GM18519 (cell line): ENCODE data around the gene SH3D19.
"Not testable (repeated sequence)": the region's sequence is repeated elsewhere in the genome, so short reads cannot be mapped to it uniquely, and the experiment has no call there.

Experiments used
- ATAC-seq: cut with Tn5 transposase; IDR thresholded peaks from one replicate; pipeline ENCODE4 v1.9.1; 2021; ENCODE audit warnings: mild to moderate bottlenecking, moderate library complexity; ENCODE audit not compliant: unreplicated experiment, low FRiP score

SH3D19 gene

DNA sequence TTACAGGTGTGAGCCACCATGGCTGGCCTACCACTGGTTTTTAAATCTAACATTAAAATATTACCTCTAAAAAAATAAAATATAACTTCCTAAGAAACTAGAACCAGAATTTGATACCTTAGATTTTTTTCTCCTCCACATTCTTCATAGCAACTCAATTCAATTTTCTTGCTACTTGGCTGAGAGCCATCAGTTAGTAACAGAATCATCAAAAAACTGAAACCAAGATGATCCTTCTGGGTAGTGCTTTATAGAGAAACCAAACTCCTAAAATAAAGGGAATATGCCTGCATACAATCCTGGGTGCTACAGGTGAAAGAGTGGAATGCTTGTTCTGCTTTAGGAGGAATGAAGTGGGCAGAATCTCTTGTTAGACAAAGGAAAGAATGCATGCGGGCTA is 161.6 kb downstream of the SH3D19 start:
- no peak for ATAC-seq

DNA sequence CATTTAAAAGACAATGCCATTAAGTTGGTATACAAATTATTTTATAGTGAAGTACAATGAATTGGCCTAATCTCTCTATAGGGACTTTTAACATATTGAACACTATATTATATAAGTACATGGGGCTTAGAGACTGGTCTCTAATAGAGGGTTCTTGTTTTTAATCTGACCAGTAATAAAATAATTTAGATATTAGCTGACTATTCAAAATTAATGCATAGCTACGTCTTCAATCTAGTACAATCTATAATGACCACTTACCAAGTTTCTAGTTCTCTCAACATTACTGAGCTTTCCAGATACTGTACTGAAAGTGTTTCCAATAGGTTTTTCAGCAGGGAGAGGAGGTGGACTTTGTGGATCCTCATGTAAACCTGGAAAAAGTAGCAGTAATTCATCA is 166.4 kb downstream of the SH3D19 start:
- no peak for ATAC-seq

DNA sequence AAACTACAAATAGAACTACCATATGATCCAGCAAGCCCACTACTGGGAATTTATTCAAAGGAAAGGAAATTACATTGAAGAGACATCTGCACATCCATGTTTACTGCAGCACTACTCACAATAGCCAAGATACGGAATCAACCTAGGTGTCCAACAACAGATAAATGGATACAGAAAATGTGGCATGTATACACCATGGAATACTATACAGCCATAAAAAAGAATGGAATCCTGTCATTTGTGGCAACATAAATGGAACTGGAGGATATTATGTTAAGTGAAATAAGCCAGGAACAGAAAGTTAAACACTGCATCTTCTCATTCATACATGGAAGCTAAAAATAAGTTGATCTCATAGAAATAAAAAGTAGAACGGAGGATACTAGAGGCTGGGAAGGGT is 167.9 kb downstream of the SH3D19 start:
- no peak for ATAC-seq

DNA sequence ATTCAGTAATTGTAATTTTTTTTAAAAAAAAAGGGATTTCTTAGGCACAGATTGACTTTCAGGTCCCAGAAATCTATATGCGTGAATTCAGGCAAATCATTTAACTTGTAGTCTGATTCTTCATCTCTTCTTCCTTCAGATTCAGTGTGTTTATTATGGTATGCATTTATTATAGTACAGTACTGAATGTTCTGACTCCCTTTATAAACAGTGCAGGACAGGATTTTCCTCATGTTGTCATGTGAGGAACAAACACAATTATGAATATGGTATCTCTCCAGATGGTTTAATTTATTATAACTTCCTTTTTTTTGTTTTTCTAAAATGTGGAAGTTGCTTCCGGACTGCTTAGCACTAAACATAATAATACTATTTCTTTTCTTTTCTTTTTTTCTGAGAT is 171.8 kb downstream of the SH3D19 start:
- ATAC-seq, result no peak

DNA sequence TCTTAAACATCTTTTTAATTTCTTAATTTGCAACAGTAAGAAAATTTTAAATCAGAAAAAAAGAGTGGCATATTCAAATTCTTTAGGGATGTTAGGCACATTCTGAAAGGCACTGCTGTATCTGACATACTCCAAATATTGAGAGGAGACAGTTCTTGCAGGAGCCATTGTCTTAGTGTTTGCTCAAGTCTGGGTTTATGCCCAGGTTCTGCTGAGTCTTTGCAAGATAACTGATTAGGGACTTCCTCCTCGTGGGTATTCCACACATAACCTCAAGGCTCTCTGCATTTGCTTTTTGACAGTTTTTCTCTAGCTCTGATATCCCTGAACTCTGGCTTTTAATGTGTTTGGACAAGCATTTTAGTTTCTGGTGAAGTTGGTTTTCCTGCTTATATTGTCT is 173.4 kb downstream of the SH3D19 start:
- ATAC-seq, result no peak

DNA sequence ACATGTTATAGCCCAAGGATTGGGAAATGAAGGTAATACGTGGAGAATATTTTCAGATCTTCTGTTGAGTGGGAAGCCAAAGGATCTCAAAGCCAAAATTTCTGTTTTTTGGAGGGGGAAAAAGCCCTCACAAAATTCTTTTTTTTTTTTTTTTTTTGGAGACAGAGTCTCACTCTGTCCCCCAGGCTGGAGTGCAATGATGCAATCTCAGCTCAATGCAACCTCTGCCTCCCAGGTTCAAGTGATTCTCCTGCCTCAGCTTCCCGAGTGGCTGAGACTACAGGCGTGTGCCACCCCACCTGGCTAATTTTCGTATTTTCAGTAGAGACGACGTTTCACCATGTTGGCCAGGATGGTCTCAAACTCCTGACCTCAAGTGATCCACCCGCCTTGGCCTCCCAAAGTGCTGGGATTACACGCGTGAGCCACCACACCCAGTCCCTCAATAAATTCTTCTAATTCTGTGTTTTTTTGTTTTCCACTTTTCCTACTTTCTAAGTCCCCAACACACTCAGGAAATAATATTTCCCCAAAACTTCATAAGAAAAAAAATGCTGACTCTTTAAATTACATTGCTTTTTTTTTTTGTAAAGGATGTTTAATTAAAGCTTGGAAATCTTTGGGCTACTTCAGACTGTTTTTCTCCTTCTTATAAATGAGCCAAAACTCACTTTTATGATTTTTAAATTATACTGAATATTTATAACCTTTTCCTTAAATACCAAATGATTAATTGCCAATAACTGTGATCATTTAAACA is 174.4 kb downstream of the SH3D19 start:
- ATAC-seq, result no peak

DNA sequence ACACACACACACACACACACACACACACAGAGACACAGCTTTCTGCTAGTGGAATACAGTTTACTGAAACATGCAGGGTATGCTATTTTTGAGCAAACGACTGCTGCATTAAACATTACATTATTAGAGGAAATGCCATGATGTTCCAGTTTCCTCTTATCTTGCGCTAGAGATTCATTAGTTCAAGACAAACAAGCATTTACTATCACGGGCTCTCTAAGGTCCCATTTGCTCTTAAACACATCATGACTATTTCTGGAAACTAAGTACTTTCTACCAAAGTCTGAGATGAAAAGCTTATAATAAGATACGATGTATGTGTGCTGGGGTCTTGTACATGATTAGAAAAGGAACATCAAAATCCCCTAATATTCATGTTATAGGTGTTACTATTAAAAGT is 177.1 kb downstream of the SH3D19 start:
- no peak for ATAC-seq

DNA sequence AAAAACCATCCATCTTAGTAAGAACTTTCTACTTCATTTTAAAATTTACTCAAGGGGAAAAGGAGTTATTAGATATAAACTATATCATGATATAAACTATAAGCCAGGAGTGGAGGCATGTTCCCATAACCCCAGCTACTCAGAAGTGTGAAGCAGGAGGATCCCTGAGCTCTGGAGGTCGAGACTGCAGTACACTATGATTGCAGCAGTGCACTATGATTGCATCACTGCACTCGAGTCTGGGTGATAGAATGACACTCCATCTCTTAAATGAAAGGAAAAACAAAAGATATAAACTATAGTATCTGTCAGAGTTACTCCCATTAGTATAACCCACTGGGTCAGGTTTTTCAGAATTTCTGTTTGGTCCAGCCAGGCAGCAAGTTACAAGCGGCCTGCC is 178.4 kb downstream of the SH3D19 start:
- ATAC-seq, result no peak

DNA sequence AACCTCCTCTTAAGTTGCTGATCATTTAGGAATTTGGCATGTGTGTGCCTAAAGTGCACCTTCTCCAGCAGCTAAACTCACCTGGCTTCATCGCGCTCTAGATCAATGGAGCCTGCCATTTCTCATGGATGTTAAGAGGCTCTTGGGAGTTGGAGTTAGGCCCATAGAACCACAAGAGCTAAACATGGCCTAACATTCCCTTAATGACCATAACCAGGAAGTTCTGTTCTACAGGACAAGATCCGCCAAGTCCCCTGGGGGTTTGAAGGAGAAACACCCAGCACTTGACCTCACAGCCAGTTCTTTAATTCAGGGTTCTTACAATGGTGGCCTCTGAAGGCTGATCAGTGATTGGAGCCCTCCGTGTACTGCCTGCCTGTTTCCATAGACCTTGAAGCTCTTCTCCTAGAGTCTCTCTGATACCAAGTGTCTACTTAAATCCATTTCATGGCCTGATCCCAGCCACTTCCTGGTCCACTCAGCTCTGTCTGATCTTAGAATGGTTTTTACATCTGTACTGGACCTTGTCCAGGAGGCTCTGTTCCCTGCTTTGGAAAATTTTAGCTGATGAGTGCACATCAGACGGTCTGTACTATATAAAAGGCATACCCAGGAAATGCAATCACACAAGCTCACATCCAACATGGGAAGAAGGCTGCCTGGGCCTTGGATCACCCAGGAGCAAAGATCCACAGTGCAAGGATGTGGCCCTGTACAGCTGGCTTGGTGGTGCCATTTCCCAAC is 180.9 kb downstream of the SH3D19 start:
- ATAC-seq, result no peak

DNA sequence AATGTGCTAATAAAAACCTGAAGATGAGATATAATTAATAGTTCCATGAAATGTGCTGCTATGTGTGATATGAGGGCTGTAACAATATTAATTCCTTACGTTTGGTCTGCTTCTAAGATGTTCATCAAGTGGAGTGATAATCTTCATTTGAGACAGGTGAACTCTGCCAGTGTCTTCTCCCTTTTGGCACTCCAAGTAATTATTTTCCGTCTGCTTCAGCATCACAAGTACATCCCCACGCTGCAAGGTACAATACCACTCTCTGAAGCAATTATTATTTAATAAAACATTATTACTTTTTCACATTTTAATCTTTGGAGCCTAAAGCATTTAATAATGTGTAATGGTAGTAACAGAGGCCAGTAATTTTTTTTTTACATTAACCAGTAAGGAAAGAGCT is 181.6 kb downstream of the SH3D19 start:
- no peak for ATAC-seq

DNA sequence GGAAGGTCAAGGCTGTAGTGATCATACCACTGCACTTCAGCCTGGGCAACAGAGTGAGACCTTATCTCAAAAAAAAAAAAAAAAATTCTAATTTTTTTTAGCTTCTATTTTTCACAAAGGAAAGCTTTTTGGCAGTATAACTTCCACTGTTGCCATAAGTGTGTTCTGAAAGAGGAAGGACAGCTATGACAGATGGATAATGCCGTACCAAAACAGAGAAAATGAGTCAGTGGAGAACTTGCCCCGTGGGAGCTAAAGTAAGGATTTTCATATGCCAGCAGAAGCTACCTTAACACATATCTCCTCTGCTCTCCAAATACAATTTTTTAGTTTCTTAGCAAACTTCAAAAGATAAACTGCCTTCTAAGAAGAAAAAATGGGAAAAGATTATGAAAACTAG is 182.2 kb downstream of the SH3D19 start:
- no peak for ATAC-seq

DNA sequence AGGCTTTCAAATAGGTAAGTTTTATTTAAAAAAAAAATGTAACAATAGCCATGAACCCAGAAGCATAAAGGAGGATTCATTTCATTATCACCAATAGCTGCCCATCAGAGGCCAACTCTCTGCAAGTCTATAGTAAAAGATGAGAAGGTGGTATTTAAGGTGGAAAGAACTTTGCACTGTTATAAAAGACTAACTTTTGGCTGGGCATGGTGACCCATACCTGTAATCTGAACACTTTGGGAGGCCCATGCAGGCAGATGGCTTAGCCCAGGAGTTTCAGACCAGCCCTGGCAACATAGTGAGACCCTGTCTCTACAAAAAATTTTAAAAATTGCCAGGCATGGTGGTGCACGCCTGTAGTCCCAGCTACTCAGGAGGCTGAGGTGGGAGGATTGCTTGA is 182.6 kb downstream of the SH3D19 start:
- ATAC-seq, result no peak

DNA sequence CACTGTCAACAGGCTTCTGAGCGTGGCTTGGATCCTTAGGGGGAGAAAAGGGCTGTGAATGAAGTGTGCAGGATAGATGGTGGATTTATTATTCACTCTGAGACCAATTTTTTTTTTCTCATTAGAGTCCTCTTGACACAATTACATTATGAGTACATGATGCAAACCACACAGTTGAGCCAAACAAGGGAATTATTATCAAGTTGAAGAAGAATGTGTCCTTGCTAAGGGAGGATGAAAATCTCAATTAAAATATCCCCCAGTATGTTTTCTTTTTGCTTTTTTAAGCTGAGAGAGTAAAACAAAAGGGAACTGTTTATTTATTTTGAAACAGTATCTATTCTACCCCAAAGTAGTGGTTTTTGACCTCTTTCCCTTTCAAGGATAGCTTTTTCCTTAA is 185.6 kb downstream of the SH3D19 start:
- ATAC-seq, result no peak

DNA sequence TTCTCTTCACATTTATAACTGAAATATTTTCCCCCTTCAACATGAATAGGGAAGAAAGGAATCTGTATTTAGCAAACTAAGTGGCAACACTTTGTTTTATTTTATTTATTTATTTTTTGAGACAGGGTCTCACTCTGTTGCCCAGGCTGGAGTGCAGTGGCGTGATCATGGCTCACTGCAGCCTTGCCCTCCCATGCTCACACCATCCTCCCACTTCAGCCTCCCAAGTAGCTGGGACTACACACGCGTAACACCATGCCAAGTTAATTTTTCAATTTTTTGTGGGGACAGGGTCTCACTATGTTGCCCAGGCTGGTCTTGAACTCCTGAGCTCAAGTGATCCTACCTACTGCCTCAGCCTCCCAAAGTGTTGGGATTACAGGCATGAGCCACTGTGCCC is 189.4 kb downstream of the SH3D19 start:
- ATAC-seq, result not testable (repeated sequence)

DNA sequence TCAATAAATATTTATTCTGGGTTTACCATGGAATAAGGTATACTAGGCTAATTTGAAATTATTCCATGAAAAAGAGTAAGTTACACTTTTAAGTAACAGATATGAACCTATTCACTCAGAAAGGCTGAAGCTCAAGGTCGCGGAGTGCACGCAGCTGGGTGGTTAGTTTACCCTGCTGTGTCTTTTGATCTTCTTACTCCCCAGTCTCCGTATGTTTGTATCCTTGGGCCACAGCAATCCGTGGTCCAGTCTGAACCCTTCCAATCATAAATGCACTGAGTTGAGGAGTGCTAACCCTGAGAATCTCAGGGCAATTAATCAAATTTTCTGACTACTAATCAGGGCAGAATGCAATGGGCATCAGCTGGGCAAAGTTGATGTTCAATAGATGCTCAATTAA is 192.1 kb downstream of the SH3D19 start:
- no peak for ATAC-seq

DNA sequence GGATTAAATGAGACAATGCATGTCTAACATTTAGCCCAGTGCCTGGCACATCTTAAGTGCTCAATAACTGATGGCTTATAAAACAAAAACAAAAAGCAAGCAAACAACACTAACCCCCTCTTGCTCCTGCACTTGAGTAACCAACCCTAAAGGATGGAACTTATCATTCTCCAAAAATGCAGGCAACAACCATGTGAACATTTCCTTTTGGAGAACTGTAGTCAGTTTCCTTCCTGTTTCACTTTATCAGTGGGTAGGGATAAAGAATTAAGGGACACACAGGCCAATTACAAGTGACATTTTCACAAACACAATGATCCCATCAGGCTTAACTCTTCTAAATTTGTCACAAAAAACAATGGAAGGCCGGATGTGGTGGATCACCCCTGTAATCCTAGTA is 195.6 kb downstream of the SH3D19 start:
- no peak for ATAC-seq

DNA sequence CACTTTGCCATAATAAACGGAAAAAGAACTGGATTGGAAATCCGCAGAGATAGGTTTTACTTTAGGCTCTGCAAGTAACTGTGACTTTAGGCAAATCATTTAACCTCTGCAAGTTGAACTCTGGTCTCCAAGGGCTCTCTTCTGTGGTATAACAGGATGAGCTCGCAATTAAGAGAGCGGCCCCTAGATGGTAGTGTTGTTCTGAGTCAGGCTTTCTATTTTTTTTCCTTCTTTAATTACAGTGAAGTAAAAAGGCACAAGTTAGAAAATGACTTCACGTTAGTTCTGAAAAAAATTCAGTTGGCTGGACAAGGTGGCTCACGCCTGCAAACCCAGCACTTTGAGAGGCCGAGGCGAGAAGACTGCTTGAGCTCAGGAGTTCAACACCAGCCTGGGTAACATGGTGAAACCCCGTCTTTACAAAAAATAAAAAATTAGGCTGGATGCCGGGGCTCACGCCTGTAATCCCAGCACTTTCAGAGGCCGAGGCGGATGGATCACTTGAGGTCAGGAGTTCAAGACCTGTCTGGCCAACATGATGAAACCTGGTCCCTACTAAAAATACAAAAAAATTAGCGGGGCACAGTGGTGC is 207.9 kb downstream of the SH3D19 start:
- peak; percentile 84 for ATAC-seq

DNA sequence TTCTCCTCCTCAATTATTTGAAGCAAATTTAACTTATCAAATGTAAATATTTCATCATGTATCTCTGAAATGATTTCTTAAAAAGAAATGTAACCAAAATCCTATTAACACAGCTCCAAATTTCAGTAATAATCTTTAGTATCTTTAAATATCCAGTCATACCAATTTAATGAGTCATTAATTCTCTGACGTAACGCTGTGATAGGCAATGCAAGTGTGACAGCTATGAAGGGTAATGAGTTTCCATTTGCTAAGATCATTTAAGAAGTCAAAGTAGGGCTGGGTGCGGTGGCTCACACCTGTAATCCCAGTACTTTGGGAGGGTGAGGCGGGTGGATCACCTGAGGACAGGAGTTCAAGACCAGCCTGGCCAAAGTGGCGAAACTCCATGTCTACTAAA is 210.4 kb downstream of the SH3D19 start:
- no peak for ATAC-seq

DNA sequence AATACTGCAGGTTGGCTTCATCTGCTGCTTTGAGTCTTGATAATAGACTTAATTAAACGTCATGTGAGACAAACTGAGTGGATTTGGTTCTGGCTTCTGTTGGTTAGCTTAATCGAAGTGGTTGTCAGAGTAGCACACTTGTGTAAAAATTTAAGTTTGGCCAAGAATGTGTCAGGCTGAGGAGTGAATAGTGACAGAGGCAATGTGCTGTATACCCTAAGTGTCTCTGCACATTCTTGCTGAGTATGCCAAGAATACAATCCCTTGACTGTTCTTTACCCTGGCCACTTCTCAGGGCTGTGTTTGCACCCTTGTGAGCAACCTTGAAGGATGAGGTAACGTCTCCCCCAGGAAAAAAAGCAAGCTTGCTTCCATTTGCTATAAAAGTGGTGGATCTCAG is 211.1 kb downstream of the SH3D19 start:
- no peak for ATAC-seq

DNA sequence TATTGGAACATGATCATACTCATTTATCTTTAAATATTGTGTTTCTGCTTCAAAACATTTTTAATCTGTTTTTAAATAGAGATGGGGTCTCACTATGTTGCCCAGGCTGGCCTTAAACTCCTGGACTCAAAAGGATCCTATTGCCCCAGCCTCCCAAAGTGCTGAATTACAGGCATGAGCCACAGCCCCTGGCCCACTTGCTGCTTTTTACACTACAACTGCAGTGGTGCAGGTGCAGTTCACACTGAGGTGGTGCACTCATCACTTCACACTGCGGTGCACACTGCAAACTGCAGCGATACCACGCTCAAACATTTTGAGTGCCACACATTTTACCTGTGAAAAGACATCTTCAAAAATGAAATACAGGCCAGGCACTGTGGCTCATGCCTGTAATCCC is 215.2 kb downstream of the SH3D19 start:
- ATAC-seq, result no peak

DNA sequence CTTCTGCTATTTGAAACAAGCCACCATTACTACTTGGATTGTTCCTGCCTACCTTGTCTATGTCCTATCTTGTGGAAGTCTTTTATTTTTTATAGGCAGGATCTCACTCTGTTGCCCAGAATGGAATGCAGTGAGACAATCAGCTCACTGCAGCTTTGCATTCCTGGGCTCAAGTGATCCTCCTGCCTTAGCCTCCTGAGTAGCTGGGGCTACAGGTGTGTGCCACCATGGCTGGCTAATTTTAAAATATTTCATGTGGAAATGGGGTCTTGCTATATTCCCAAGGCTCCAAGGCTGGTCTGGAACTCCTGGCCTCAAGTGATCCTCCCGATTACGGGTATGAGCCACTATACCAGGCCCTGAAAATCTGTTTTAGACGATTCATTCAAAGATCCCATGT is 218.3 kb downstream of the SH3D19 start:
- ATAC-seq, result no peak
